Measurements from ENCODE around the gene VSTM1.

GRCh38 chr19:54077334-54077733 is 13.6 kb upstream of the VSTM1 start:
- TF ChIP-seq GATA3 (IDR thresholded peaks at IDR 0.05; ENCODE audit: low read depth, low read length) (no peak), GATA2 (IDR thresholded peaks at IDR 0.05; ENCODE audit: low read depth, low read length) (no peak)

Data from SH-SY5Y (cell line).